Epidermal melanocyte (primary cell): ENCODE data around the gene PECR.

Experiments used
- DNase-seq: peaks from one replicate; pipeline ENCODE4 v3.0.0; 2011; ENCODE audit warnings: low spot score; ENCODE audit not compliant: insufficient read length

Gene PECR

GRCh38 chr2:216081487-216082116 is at the start of gene PECR, which contains the start of gene TMEM169:
Gene PECR (minus strand): TSS chr2:216081809. CDS start chr2:216081741, 68 bp downstream.
Gene TMEM169 (plus strand): TSS chr2:216081919. CDS start chr2:216095964, 14,045 bp downstream.
- DNase-seq = peak; percentile 73

GRCh38 chr2:216130346-216130971 is 48.9 kb upstream of the PECR start:
- no peak for DNase-seq

- DNase-seq = no peak
Observed at GRCh38 chr2:216126943-216127342, 45.3 kb upstream of the PECR start.

GRCh38 chr2:216121255-216121654 is 39.6 kb upstream of the PECR start:
- no peak for DNase-seq

- no peak for DNase-seq
Observed at GRCh38 chr2:216119986-216120385, 38.4 kb upstream of the PECR start.

GRCh38 chr2:216119146-216119545 is 37.5 kb upstream of the PECR start:
- no peak for DNase-seq

- DNase-seq = no peak
Observed at GRCh38 chr2:216118474-216118873, 36.9 kb upstream of the PECR start.

GRCh38 chr2:216117561-216118340 is 36.1 kb upstream of the PECR start:
- no peak for DNase-seq

- DNase-seq = no peak
Observed at GRCh38 chr2:216116418-216116817, 34.8 kb upstream of the PECR start.

- peak; percentile 89 for DNase-seq
Observed at GRCh38 chr2:216114714-216115531, 33.3 kb upstream of the PECR start.

GRCh38 chr2:216114382-216114713 is 32.7 kb upstream of the PECR start:
- DNase-seq = no peak

GRCh38 chr2:216113572-216113971 is 32.0 kb upstream of the PECR start:
- no peak for DNase-seq

- no peak for DNase-seq
Observed at GRCh38 chr2:216112926-216113325, 31.3 kb upstream of the PECR start.

- no peak for DNase-seq
Observed at GRCh38 chr2:216111122-216111521, 29.5 kb upstream of the PECR start.

- DNase-seq = no peak
Observed at GRCh38 chr2:216110620-216111019, 29.0 kb upstream of the PECR start.

- DNase-seq = no peak
Observed at GRCh38 chr2:216109962-216110614, 28.5 kb upstream of the PECR start.

GRCh38 chr2:216108967-216109921 is 27.6 kb upstream of the PECR start, which contains the start of gene XRCC5:
Gene XRCC5 (plus strand): TSS chr2:216109348. CDS start chr2:216109437, 89 bp downstream.
- peak; percentile 49 for DNase-seq

- no peak for DNase-seq
Observed at GRCh38 chr2:216108310-216108966, 26.8 kb upstream of the PECR start.

GRCh38 chr2:216107760-216108159 is 26.2 kb upstream of the PECR start:
- DNase-seq = no peak
